ENCODE measurements around the gene ENDOU. TPM values are rescaled to one million over a fixed set of nuclear protein-coding genes. Genes with fewer than 3 reads are reported as not detected.

Gene ENDOU
- total RNA-seq, 1 donor from 2014 or later, result 0.09 TPM

GRCh38 chr12:47714826-47715386, 10.4 kb downstream of the ENDOU start:
- H3K9me3 Mint-ChIP-seq, result no peaks in the 10 kb centered on the region
- no peaks in the 10 kb centered on the region for H3K36me3 Mint-ChIP-seq (ENCODE audit: low read depth)
- no peak overlapping the region for H3K27ac Mint-ChIP-seq
- no peak for DNase-seq
- H3K4me3 Mint-ChIP-seq, result no peak overlapping the region
- H3K4me1 Mint-ChIP-seq, result peaks cover 25% of the 10 kb centered on the region
- intact Hi-C loops (cut with micrococcal nuclease), result loop anchor here (1.0 to 10.0 kb wide), 7 partner anchors 27 to 902 kb away; partner anchors contain the start of gene TMEM106C
- no peaks in the 10 kb centered on the region for H3K27me3 Mint-ChIP-seq

GRCh38 chr12:47712171-47712570, 13.1 kb downstream of the ENDOU start:
- H3K4me3 Mint-ChIP-seq, result no peak overlapping the region
- H3K9me3 Mint-ChIP-seq, result no peaks in the 10 kb centered on the region
- DNase-seq, result no peak
- H3K27ac Mint-ChIP-seq, result no peak overlapping the region
- H3K36me3 Mint-ChIP-seq (ENCODE audit: low read depth), result no peaks in the 10 kb centered on the region
- intact Hi-C loops (cut with micrococcal nuclease), result loop anchor here (10.0 kb wide), 1 partner anchor 253 kb away; the partner anchor contains the start of gene TMEM106C
- no peaks in the 10 kb centered on the region for H3K27me3 Mint-ChIP-seq
- peaks cover 37% of the 10 kb centered on the region for H3K4me1 Mint-ChIP-seq

- peaks cover 38% of the 10 kb centered on the region for H3K4me1 Mint-ChIP-seq
- DNase-seq, result peak; percentile 53
- H3K27me3 Mint-ChIP-seq, result no peaks in the 10 kb centered on the region
- intact Hi-C loops (cut with micrococcal nuclease), result loop anchor here (10.0 kb wide), 1 partner anchor 253 kb away; the partner anchor contains the start of gene TMEM106C
- H3K4me3 Mint-ChIP-seq, result no peak overlapping the region
- H3K9me3 Mint-ChIP-seq, result no peaks in the 10 kb centered on the region
- H3K36me3 Mint-ChIP-seq (ENCODE audit: low read depth), result no peaks in the 10 kb centered on the region
- no peak overlapping the region for H3K27ac Mint-ChIP-seq
Observed at GRCh38 chr12:47711448-47711847, 13.8 kb downstream of the ENDOU start.

GRCh38 chr12:47710278-47710677, 15.0 kb downstream of the ENDOU start:
- peaks cover 37% of the 10 kb centered on the region for H3K4me1 Mint-ChIP-seq
- no peak overlapping the region for H3K4me3 Mint-ChIP-seq
- intact Hi-C loops (cut with micrococcal nuclease), result loop anchor here (10.0 kb wide), 1 partner anchor 255 kb away; the partner anchor contains the start of gene TMEM106C
- H3K9me3 Mint-ChIP-seq, result no peaks in the 10 kb centered on the region
- DNase-seq, result no peak
- H3K27me3 Mint-ChIP-seq, result no peaks in the 10 kb centered on the region
- peaks cover 3% of the 10 kb centered on the region for H3K36me3 Mint-ChIP-seq (ENCODE audit: low read depth)
- H3K27ac Mint-ChIP-seq, result no peak overlapping the region

- Mint-ChIP-seq H3K4me1 (peaks cover 37% of the 10 kb centered on the region), H3K27me3 (no peaks in the 10 kb centered on the region), H3K27ac (no peak overlapping the region), H3K36me3 (ENCODE audit: low read depth) (peaks cover 3% of the 10 kb centered on the region), H3K9me3 (no peaks in the 10 kb centered on the region), H3K4me3 (no peak overlapping the region)
- intact Hi-C loops (cut with micrococcal nuclease), result loop anchor here (5.0 to 10.0 kb wide), 8 partner anchors 123 to 1982 kb away; partner anchors contain the start of genes ARID2, SLC38A2 and TMEM106C
- no peak for DNase-seq
Observed at GRCh38 chr12:47709671-47710070, 15.6 kb downstream of the ENDOU start.

- intact Hi-C loops (cut with micrococcal nuclease), result loop anchor here (5.0 to 10.0 kb wide), 7 partner anchors 123 to 1982 kb away; partner anchors contain the start of genes ARID2 and SLC38A2
- Mint-ChIP-seq H3K27ac (peak overlapping the region; percentile 68), H3K4me1 (peaks cover 38% of the 10 kb centered on the region), H3K36me3 (ENCODE audit: low read depth) (peaks cover 3% of the 10 kb centered on the region), H3K9me3 (no peaks in the 10 kb centered on the region), H3K4me3 (no peak overlapping the region), H3K27me3 (no peaks in the 10 kb centered on the region)
- peak; percentile 59 for DNase-seq
Observed at GRCh38 chr12:47709237-47709636, 16.1 kb downstream of the ENDOU start.

- Mint-ChIP-seq H3K27ac (peak overlapping the region; percentile 73), H3K27me3 (no peaks in the 10 kb centered on the region), H3K36me3 (ENCODE audit: low read depth) (peaks cover 13% of the 10 kb centered on the region), H3K4me3 (peak overlapping the region; percentile 77), H3K4me1 (peaks cover 49% of the 10 kb centered on the region), H3K9me3 (no peaks in the 10 kb centered on the region)
- peak; percentile 61 for DNase-seq
- intact Hi-C loops (cut with micrococcal nuclease), result loop anchor here (2.0 to 10.0 kb wide), 8 partner anchors 124 to 1981 kb away; partner anchors contain the start of genes ARID2 and SLC38A2
Observed at GRCh38 chr12:47707905-47708543, 17.3 kb downstream of the ENDOU start.

- H3K4me1 Mint-ChIP-seq, result peaks cover 50% of the 10 kb centered on the region
- intact Hi-C loops (cut with micrococcal nuclease), result loop anchor here (2.0 to 10.0 kb wide), 8 partner anchors 125 to 1980 kb away; partner anchors contain the start of genes ARID2 and SLC38A2
- H3K9me3 Mint-ChIP-seq, result no peaks in the 10 kb centered on the region
Observed at GRCh38 chr12:47707355-47707754, 17.9 kb downstream of the ENDOU start.

GRCh38 chr12:47705566-47706425, 19.5 kb downstream of the ENDOU start, which contains the start of gene RPAP3:
RPAP3 (minus strand) TSS chr12:47706030; CDS start chr12:47702840, 3,190 bp downstream.
- Mint-ChIP-seq H3K4me1 (peaks cover 53% of the 10 kb centered on the region), H3K36me3 (ENCODE audit: low read depth) (peaks cover 22% of the 10 kb centered on the region), H3K4me3 (peak within 1 kb of the TSS; percentile 97), H3K27me3 (no peaks in the 10 kb centered on the region), H3K9me3 (no peaks in the 10 kb centered on the region), H3K27ac (peak within 1 kb of the TSS; percentile 99)
- intact Hi-C loops (cut with micrococcal nuclease), result loop anchor here (1.0 to 10.0 kb wide), 9 partner anchors 50 to 1978 kb away; partner anchors contain the start of genes ARID2 and SLC38A2
- DNase-seq, result peak; percentile 99

More at GRCh38 chr12:47707355-47707754, 17.9 kb downstream of the ENDOU start:
- peaks cover 16% of the 10 kb centered on the region for H3K36me3 Mint-ChIP-seq (ENCODE audit: low read depth)
- H3K27me3 Mint-ChIP-seq, result no peaks in the 10 kb centered on the region
- H3K27ac Mint-ChIP-seq, result peak overlapping the region; percentile 66
- peak overlapping the region; percentile 77 for H3K4me3 Mint-ChIP-seq
- DNase-seq, result peak; percentile 51

GRCh38 chr12:47705229-47705565, 20.1 kb downstream of the ENDOU start:
- peaks cover 27% of the 10 kb centered on the region for H3K36me3 Mint-ChIP-seq (ENCODE audit: low read depth)
- no peaks in the 10 kb centered on the region for H3K27me3 Mint-ChIP-seq
- intact Hi-C loops (cut with micrococcal nuclease), result loop anchor here (5.0 to 10.0 kb wide), 7 partner anchors 127 to 1978 kb away; partner anchors contain the start of genes ARID2 and SLC38A2
- H3K4me1 Mint-ChIP-seq, result peaks cover 55% of the 10 kb centered on the region
- no peak for DNase-seq
- H3K27ac Mint-ChIP-seq, result peak overlapping the region; percentile 85
- H3K9me3 Mint-ChIP-seq, result no peaks in the 10 kb centered on the region
- peak overlapping the region; percentile 97 for H3K4me3 Mint-ChIP-seq

- peak; percentile 54 for DNase-seq
- Mint-ChIP-seq H3K27me3 (no peaks in the 10 kb centered on the region), H3K4me3 (peak overlapping the region; percentile 97), H3K27ac (peak overlapping the region; percentile 85), H3K36me3 (ENCODE audit: low read depth) (peaks cover 30% of the 10 kb centered on the region), H3K9me3 (no peaks in the 10 kb centered on the region), H3K4me1 (peaks cover 53% of the 10 kb centered on the region)
- intact Hi-C loops (cut with micrococcal nuclease), result loop anchor here (5.0 to 10.0 kb wide), 8 partner anchors 52 to 1977 kb away; partner anchors contain the start of genes ARID2 and SLC38A2
Observed at GRCh38 chr12:47704719-47705118, 20.6 kb downstream of the ENDOU start.

GRCh38 chr12:47700263-47700662, 25.0 kb downstream of the ENDOU start:
- Mint-ChIP-seq H3K27me3 (no peaks in the 10 kb centered on the region), H3K9me3 (no peaks in the 10 kb centered on the region), H3K27ac (no peak overlapping the region), H3K4me3 (no peak overlapping the region), H3K36me3 (ENCODE audit: low read depth) (peaks cover 54% of the 10 kb centered on the region), H3K4me1 (peaks cover 25% of the 10 kb centered on the region)
- intact Hi-C loops (cut with micrococcal nuclease), result loop anchor here (5.0 to 10.0 kb wide), 3 partner anchors 48 to 1155 kb away; no protein-coding TSS in a partner anchor
- no peak for DNase-seq

- no peak overlapping the region for H3K27ac Mint-ChIP-seq
- no peak overlapping the region for H3K4me3 Mint-ChIP-seq
- DNase-seq, result no peak
- no peaks in the 10 kb centered on the region for H3K9me3 Mint-ChIP-seq
- peaks cover 15% of the 10 kb centered on the region for H3K4me1 Mint-ChIP-seq
- no peaks in the 10 kb centered on the region for H3K27me3 Mint-ChIP-seq
- H3K36me3 Mint-ChIP-seq (ENCODE audit: low read depth), result peaks cover 57% of the 10 kb centered on the region
- intact Hi-C loops (cut with micrococcal nuclease), result no loop called here
Observed at GRCh38 chr12:47698631-47699030, 26.7 kb downstream of the ENDOU start.

Measured in activated CD4-positive, alpha-beta T cell treated with anti-CD3 and anti-CD28 coated beads, Interleukin-2, amount 10 ng/mL, durations not matched to agents 24 days and 14 days (primary cell).